WTC11 (cell line): ENCODE data around the gene ZFAND3. TPM values are rescaled to one million over a fixed set of nuclear protein-coding genes. Genes with fewer than 3 reads are reported as not detected.

Source experiments
- ATAC-seq: fragments of 200-7000 bp; cut with Tn5 transposase; 2 replicates; pipeline ENCODE4 v1.10.0; 2021; ENCODE audit warnings: mild to moderate bottlenecking, moderate library complexity
- CTCF ChIA-PET: fragments of 300-600 bp; sonication (Branson Sonifier 250); formaldehyde crosslinking; loops from one replicate; lab custom pipeline; 2021; ENCODE audit warnings: antibody characterized with exemption; lab: Charles Lee
- POLR2A ChIA-PET: fragments of 350-600 bp; sonication (Branson Sonifier 250); formaldehyde crosslinking; loops from one replicate; lab custom pipeline; 2021; ENCODE audit warnings: antibody characterized with exemption; lab: Charles Lee
- DNase-seq: peaks from one replicate; pipeline ENCODE4 v3.0.0; 2021; ENCODE audit warnings: low spot score
- H3K27ac Mint-ChIP-seq: 2 replicates; pipeline ENCODE4 v1.8.0; 2021; ENCODE audit warnings: mixed read lengths
- H3K27me3 Mint-ChIP-seq: 2 replicates; pipeline ENCODE4 v1.8.0; 2021; ENCODE audit warnings: low read depth, mild to moderate bottlenecking, moderate library complexity, mixed read lengths
- H3K36me3 Mint-ChIP-seq: 2 replicates; pipeline ENCODE4 v1.8.0; 2021; ENCODE audit warnings: mixed read lengths
- H3K4me1 Mint-ChIP-seq: 2 replicates; pipeline ENCODE4 v1.8.0; 2022; ENCODE audit warnings: mixed read lengths
- H3K4me3 Mint-ChIP-seq: 2 replicates; pipeline ENCODE4 v1.8.0; 2021; ENCODE audit warnings: mild to moderate bottlenecking, moderate library complexity, mixed read lengths
- H3K9me3 Mint-ChIP-seq: 2 replicates; pipeline ENCODE4 v1.8.0; 2021; ENCODE audit warnings: mixed read lengths
- ARID4B ChIP-seq: sonication (generic); formaldehyde crosslinking; IDR thresholded peaks from 2 replicates; pipeline ENCODE4 v1.8.0; 2023; ENCODE audit warnings: missing genetic modification reagents, mild to moderate bottlenecking, borderline replicate concordance
- ATF6 ChIP-seq: sonication (generic); formaldehyde crosslinking; IDR thresholded peaks from 2 replicates; pipeline ENCODE4 v1.8.1; 2023; ENCODE audit warnings: mild to moderate bottlenecking, missing genetic modification reagents
- CREM ChIP-seq: sonication (generic); formaldehyde crosslinking; IDR thresholded peaks from 2 replicates; pipeline ENCODE4 v1.8.1; 2022; ENCODE audit warnings: mild to moderate bottlenecking, missing genetic modification reagents, moderate library complexity
- IRF1 ChIP-seq: sonication (generic); formaldehyde crosslinking; IDR thresholded peaks from 2 replicates; pipeline ENCODE4 v1.8.0; 2023; ENCODE audit warnings: missing genetic modification reagents
- OVOL2 ChIP-seq: fragments of 250-450 bp; sonication (Bioruptor Pico); IDR thresholded peaks from 2 replicates; pipeline ENCODE4 v1.9.0; 2021; ENCODE audit warnings: mild to moderate bottlenecking, borderline replicate concordance
- PRDM15 ChIP-seq: sonication (generic); formaldehyde crosslinking; IDR thresholded peaks from 2 replicates; pipeline ENCODE4 v1.8.0; 2022; ENCODE audit warnings: missing genetic modification reagents
- PREB ChIP-seq: sonication (generic); formaldehyde crosslinking; IDR thresholded peaks from 2 replicates; pipeline ENCODE4 v1.8.1; 2022; ENCODE audit warnings: mild to moderate bottlenecking, missing genetic modification reagents, moderate library complexity, borderline replicate concordance
- RORB ChIP-seq: fragments of 250-450 bp; sonication (Bioruptor Pico); IDR thresholded peaks from 2 replicates; pipeline ENCODE4 v1.9.0; 2021; ENCODE audit warnings: mild to moderate bottlenecking
- SMAD3 ChIP-seq: sonication (generic); formaldehyde crosslinking; IDR thresholded peaks from 2 replicates; pipeline ENCODE4 v1.8.0; 2022; ENCODE audit warnings: missing genetic modification reagents, mild to moderate bottlenecking, borderline replicate concordance
- TP53 ChIP-seq: sonication (generic); formaldehyde crosslinking; IDR thresholded peaks from 2 replicates; pipeline ENCODE4 v1.8.1; 2023; ENCODE audit warnings: mild to moderate bottlenecking, missing genetic modification reagents
- USF1 ChIP-seq: sonication (generic); formaldehyde crosslinking; IDR thresholded peaks from 2 replicates; pipeline ENCODE4 v1.8.0; 2022; ENCODE audit warnings: mild to moderate bottlenecking, missing genetic modification reagents
- ZBTB43 ChIP-seq: sonication (generic); formaldehyde crosslinking; IDR thresholded peaks from 2 replicates; pipeline ENCODE4 v1.8.1; 2023; ENCODE audit warnings: mild to moderate bottlenecking, missing genetic modification reagents
- ZNF423 ChIP-seq: fragments of 250-450 bp; sonication (Bioruptor Pico); IDR thresholded peaks from 2 replicates; pipeline ENCODE4 v2.1.2; 2022; ENCODE audit warnings: mild to moderate bottlenecking, moderate library complexity
- total RNA-seq: library from RNA; stranded (reverse); gene quantifications from 3 replicates; pipeline ENCODE4 v1.2.3, GENCODE V29; 2021

ZFAND3 gene
- total RNA-seq, 1 experiment from 2014 or later: 50.3 TPM

- no peak for TF ChIP-seq PREB (CRISPR knock-in tag)
- TF ChIP-seq ATF6: no peak
- TF ChIP-seq TP53 (CRISPR knock-in tag): no peak
- no peak for TF ChIP-seq ARID4B (CRISPR knock-in tag)
- no peak for TF ChIP-seq IRF1 (CRISPR knock-in tag)
- TF ChIP-seq SMAD3 (CRISPR knock-in tag): no peak
- TF ChIP-seq, all 79 proteins: peak for 0
These were observed 43.0 kb upstream of the ZFAND3 start (continued) for GRCh38 chr6:37776566-37776965.

- peak; percentile 47 for DNase-seq
- Mint-ChIP-seq H3K9me3 (peaks cover 11% of the 10 kb centered on the region), H3K4me3 (peak overlapping the region; percentile 47), H3K36me3 (peaks cover 5% of the 10 kb centered on the region; the same call in 1 of the 2 replicates), H3K4me1 (peaks cover 45% of the 10 kb centered on the region), H3K27ac (peak overlapping the region; percentile 12; the same call in 1 of the 2 replicates), H3K27me3 (peaks cover 81% of the 10 kb centered on the region)
- ATAC-seq: peak; percentile 71
- ChIA-PET CTCF (interaction anchor here (1.3 kb wide), 2 partner anchors 14 to 41 kb away, joined by 3 to 4 read pairs; no protein-coding TSS in a partner anchor), POLR2A (no interaction called here)
- TF ChIP-seq CREM (CRISPR knock-in tag): no peak
- no peak for TF ChIP-seq ARID4B (CRISPR knock-in tag)
- peak; percentile 66 for TF ChIP-seq ZNF423 (CRISPR knock-in tag)
- peak; percentile 32; the same call in 1 of the 2 replicates for TF ChIP-seq PRDM15 (CRISPR knock-in tag)
- TF ChIP-seq ZBTB43 (CRISPR knock-in tag): no peak
- TF ChIP-seq RORB (CRISPR knock-in tag): no peak
- TF ChIP-seq OVOL2 (CRISPR knock-in tag): no peak
- TF ChIP-seq USF1 (CRISPR knock-in tag): no peak
These were observed 42.2 kb upstream of the ZFAND3 start for GRCh38 chr6:37777272-37777834.
